A673 (cell line): Measurements from ENCODE around the gene SP6.

Experiments used
- EZH2 ChIP-seq: fragments of 200-600 bp; sonication (generic); IDR thresholded peaks from 2 replicates; pipeline ENCODE4 v1.6.1; 2017; ENCODE audit warnings: borderline replicate concordance, low read depth, mild to moderate bottlenecking, mixed read lengths, antibody characterized with exemption, low read length; ENCODE audit not compliant: poor library complexity, severe bottlenecking
- TF ChIP-seq, protein P1 (sequence below): fragments of 300-800, 200-600 bp; sonication (generic); conservative IDR thresholded peaks from 2 replicates; pipeline ENCODE4 v1.5.1; 2017; ENCODE audit warnings: low read depth, mild to moderate bottlenecking, antibody characterized with exemption, low read length, moderate library complexity, mixed read lengths

- TF ChIP-seq, protein P1, sequence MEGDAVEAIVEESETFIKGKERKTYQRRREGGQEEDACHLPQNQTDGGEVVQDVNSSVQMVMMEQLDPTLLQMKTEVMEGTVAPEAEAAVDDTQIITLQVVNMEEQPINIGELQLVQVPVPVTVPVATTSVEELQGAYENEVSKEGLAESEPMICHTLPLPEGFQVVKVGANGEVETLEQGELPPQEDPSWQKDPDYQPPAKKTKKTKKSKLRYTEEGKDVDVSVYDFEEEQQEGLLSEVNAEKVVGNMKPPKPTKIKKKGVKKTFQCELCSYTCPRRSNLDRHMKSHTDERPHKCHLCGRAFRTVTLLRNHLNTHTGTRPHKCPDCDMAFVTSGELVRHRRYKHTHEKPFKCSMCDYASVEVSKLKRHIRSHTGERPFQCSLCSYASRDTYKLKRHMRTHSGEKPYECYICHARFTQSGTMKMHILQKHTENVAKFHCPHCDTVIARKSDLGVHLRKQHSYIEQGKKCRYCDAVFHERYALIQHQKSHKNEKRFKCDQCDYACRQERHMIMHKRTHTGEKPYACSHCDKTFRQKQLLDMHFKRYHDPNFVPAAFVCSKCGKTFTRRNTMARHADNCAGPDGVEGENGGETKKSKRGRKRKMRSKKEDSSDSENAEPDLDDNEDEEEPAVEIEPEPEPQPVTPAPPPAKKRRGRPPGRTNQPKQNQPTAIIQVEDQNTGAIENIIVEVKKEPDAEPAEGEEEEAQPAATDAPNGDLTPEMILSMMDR: no peak
- TF ChIP-seq EZH2: no peak
Measured at GRCh38 chr17:47807421-47807820, 43.5 kb downstream of the SP6 start.
